Measurements from ENCODE around the gene SRGN. TPM values are rescaled to one million over a fixed set of nuclear protein-coding genes. Genes with fewer than 3 reads are reported as not detected.

Gene SRGN
- total and polyA plus RNA-seq, 8 donors: 4.1 to 40.0 (median 11.5) TPM

- H3K27ac ChIP-seq: no peak overlapping the region
- DNase-seq: no peak
- H3K4me3 ChIP-seq: no peak overlapping the region
- ATAC-seq: no peak
- H3K36me3 ChIP-seq: no peaks in the 10 kb centered on the region
- intact Hi-C loops (cut with DNase I): no loop called here
- no peaks in the 10 kb centered on the region for H3K9me3 ChIP-seq
- H3K27me3 ChIP-seq: no peaks in the 10 kb centered on the region
- TF ChIP-seq CTCF (IDR thresholded peaks at IDR 0.05): no peak
- peaks cover 0 to 3% (median 0%) of the 10 kb centered on the region in 3 donors for H3K4me1 ChIP-seq
- 96 to 98% methylated on average over 8 of the region's 8 CpGs for WGBS, 2 donors
- FAIRE-seq: no peak
Observed at GRCh38 chr10:69145864-69146263, 58.0 kb downstream of the SRGN start.

- no peak overlapping the region for H3K4me3 ChIP-seq
- intact Hi-C loops (cut with DNase I): no loop called here
- DNase-seq (no peak), ATAC-seq (no peak), FAIRE-seq (peak; percentile 17)
- H3K4me1 ChIP-seq: peaks cover 0 to 3% (median 0%) of the 10 kb centered on the region in 3 donors
- no peak overlapping the region for H3K27ac ChIP-seq
- no peak for TF ChIP-seq CTCF (IDR thresholded peaks at IDR 0.05)
- H3K9me3 ChIP-seq: no peaks in the 10 kb centered on the region
- 58% methylated on average over 2 of the region's 2 CpGs for WGBS, 2 donors
- no peaks in the 10 kb centered on the region for H3K36me3 ChIP-seq
- H3K27me3 ChIP-seq: no peaks in the 10 kb centered on the region
Observed at GRCh38 chr10:69146759-69147158, 58.9 kb downstream of the SRGN start.

- H3K27me3 ChIP-seq: no peaks in the 10 kb centered on the region
- TF ChIP-seq CTCF (IDR thresholded peaks at IDR 0.05): no peak
- H3K36me3 ChIP-seq: no peaks in the 10 kb centered on the region
- DNase-seq (no peak), FAIRE-seq (no peak), ATAC-seq (no peak)
- WGBS, 2 donors: 92 to 96% methylated on average over 3 of the region's 3 CpGs
- no peaks in the 10 kb centered on the region for H3K9me3 ChIP-seq
- H3K27ac ChIP-seq: no peak overlapping the region
- intact Hi-C loops (cut with DNase I): no loop called here
- peaks cover 0 to 3% (median 0%) of the 10 kb centered on the region in 3 donors for H3K4me1 ChIP-seq
- no peak overlapping the region for H3K4me3 ChIP-seq
Observed at GRCh38 chr10:69151984-69152383, 64.1 kb downstream of the SRGN start.

GRCh38 chr10:69153227-69153626 is 65.3 kb downstream of the SRGN start:
- 90 to 96% methylated on average over 6 of the region's 6 CpGs for WGBS, 2 donors
- peaks cover 0 to 6% (median 0%) of the 10 kb centered on the region in 3 donors for H3K36me3 ChIP-seq
- no peak for DNase-seq
- no peak for FAIRE-seq
- H3K4me3 ChIP-seq: no peak overlapping the region
- no peak overlapping the region for H3K27ac ChIP-seq
- no peak for TF ChIP-seq CTCF (IDR thresholded peaks at IDR 0.05)
- no peaks in the 10 kb centered on the region for H3K27me3 ChIP-seq
- intact Hi-C loops (cut with DNase I): no loop called here
- ATAC-seq: no peak
- H3K4me1 ChIP-seq: no peaks in the 10 kb centered on the region
- H3K9me3 ChIP-seq: no peaks in the 10 kb centered on the region

Other genes with a start within 250 kb of the SRGN start
- 10 to 100 TPM; 14.3 to 27.9 (median 18.8) TPM for gene DDX50, start 186.8 kb upstream of the SRGN start, total RNA-seq
- gene DDX50, start 186.8 kb upstream of the SRGN start, polyA plus RNA-seq: 10 to 100 TPM in 1 of 2 donors, 1 to 10 TPM in 1; 9.1 to 18.2 TPM
- gene DDX21, start 131.9 kb upstream of the SRGN start, total RNA-seq: 10 to 100 TPM; 20.4 to 43.3 (median 29.5) TPM
- 10 to 100 TPM; 11.1 to 16.2 TPM for gene DDX21, start 131.9 kb upstream of the SRGN start, polyA plus RNA-seq
- gene KIFBP, start 99.3 kb upstream of the SRGN start, total RNA-seq: 10 to 100 TPM in 1 of 6 donors, 1 to 10 TPM in 5; 5.5 to 10.9 (median 6.5) TPM
- gene KIFBP, start 99.3 kb upstream of the SRGN start, polyA plus RNA-seq: 10 to 100 TPM in 1 of 2 donors, 1 to 10 TPM in 1; 6.7 to 16.4 TPM
- 10 to 100 TPM; 14.5 to 26.1 (median 18.8) TPM for gene VPS26A, start 36.1 kb downstream of the SRGN start, total RNA-seq
- 10 to 100 TPM in 1 of 2 donors, 1 to 10 TPM in 1; 7.0 to 14.0 TPM for gene VPS26A, start 36.1 kb downstream of the SRGN start, polyA plus RNA-seq
- gene SUPV3L1, start 92.1 kb downstream of the SRGN start, total RNA-seq: 10 to 100 TPM in 5 of 6 donors, 1 to 10 TPM in 1; 8.6 to 18.0 (median 12.5) TPM
- gene SUPV3L1, start 92.1 kb downstream of the SRGN start, polyA plus RNA-seq: 10 to 100 TPM; 52.0 to 78.1 TPM
- 1 to 10 TPM; 3.7 to 9.3 (median 6.3) TPM for gene HKDC1, start 132.2 kb downstream of the SRGN start, total RNA-seq
- 10 to 100 TPM in 1 of 2 donors, 1 to 10 TPM in 1; 9.8 to 11.1 TPM for gene HKDC1, start 132.2 kb downstream of the SRGN start, polyA plus RNA-seq
- 10 to 100 TPM in 3 of 6 donors, 1 to 10 TPM in 3; 7.2 to 18.1 (median 10.6) TPM for gene HK1, start 190.4 kb downstream of the SRGN start, total RNA-seq
- 1 to 10 TPM; 6.7 to 8.8 TPM for gene HK1, start 190.4 kb downstream of the SRGN start, polyA plus RNA-seq

Data from pancreas (tissue), 10 donors.